ENCODE measurements around the gene PALLD. TPM values are rescaled to one million over a fixed set of nuclear protein-coding genes. Genes with fewer than 3 reads are reported as not detected.

PALLD gene
- total and polyA plus RNA-seq, 2 of the 8 experiments (the other 6 are each of a cell fraction or from before 2014, with no cell fraction given), result 10.5 to 25.0 TPM

DNA sequence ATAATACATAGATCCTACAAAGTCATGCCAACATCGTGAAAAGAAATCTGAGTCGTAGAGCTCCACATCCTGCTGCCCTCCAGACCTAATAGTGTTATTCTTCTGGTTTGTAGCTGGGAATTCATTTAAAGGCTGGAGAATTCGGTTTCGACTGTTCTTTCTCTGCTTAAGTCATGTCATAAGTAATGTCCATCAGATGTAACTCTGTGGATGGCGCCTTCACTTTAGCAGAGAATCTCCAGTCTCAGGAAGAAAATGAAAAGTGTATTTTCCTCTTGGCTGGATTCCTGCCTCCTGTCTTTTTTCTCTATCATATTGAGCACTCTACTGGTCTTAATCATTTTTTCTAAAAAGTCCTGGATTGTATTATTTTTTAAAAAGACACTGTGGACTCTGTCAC lies 117.0 kb downstream of the PALLD start (continued):
- TF ChIP-seq, protein P1, sequence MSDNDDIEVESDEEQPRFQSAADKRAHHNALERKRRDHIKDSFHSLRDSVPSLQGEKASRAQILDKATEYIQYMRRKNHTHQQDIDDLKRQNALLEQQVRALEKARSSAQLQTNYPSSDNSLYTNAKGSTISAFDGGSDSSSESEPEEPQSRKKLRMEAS (IDR thresholded peaks at IDR 0.05), result no peak
- TF ChIP-seq ASH2L (IDR thresholded peaks at IDR 0.05; ENCODE audit: low read length) (no peak), KDM5A (IDR thresholded peaks at IDR 0.05; ENCODE audit: low read length) (no peak), HDAC6 (IDR thresholded peaks at IDR 0.05; ENCODE audit: low read depth, low read length) (no peak)

Data from H1 (cell line).